RKO (cell line): ENCODE results near the gene FUCA2.

Source experiments
- DNase-seq: peaks from one replicate; pipeline ENCODE4 v3.0.0-alpha.2; 2016; ENCODE audit warnings: low spot score

FUCA2 gene

GRCh38 chr6:143510991-143511891, at the start of gene FUCA2:
Gene FUCA2 (minus strand): TSS chr6:143511720. CDS start chr6:143511634, 86 bp downstream.
- DNase-seq = peak; percentile 93

DNA sequence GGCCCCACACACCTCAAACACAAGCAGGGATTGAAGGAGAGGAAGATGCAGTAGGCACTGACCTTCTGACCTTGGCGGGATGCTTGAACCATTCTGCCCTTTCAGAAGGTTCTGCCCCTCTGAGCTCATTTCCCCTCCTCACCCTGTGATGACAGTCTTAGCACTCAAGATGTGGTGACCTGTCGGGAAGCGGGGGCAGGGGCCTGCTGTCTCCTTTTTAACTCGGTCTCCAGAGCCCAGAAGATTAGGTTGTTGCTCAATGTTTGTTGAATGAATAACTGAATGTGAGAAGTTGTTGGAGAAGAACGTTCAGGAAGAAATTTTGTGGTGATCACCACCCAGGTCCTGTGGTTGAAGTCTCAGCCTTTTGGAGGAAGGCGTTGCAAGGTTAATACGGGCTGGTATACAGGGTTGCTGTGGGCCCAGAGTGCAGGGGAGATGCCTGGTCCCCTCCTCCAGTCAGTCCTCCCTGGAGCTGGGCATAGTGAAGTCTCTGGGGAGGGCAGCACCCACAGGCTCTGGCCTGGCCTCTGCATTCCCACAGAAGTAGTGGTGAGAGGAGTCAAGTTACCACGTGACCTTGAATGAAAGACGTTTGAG, 49.7 kb upstream of the FUCA2 start:
- DNase-seq = no peak

- no peak for DNase-seq
Observed at GRCh38 chr6:143559051-143559660, 47.6 kb upstream of the FUCA2 start.

DNA sequence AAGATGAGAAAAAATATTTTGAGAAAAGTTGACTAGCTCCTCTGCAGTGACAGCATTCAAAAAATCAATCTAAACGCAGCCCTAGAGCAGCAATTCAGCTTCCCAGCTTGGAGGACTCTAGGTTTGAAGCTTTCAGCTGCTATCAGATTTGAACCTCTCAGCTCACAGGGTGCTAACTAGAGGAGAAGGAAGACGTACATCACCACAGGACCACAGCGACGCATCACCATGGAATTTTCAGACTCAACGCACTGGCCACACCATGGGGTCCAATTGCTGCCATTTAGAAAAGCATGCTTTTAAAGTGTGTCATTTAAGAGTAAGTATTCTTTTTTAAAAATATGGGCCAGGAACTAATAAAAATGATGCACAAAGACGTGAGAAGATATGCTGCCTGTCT, 45.0 kb upstream of the FUCA2 start:
- peak; percentile 11 for DNase-seq

GRCh38 chr6:143555582-143555981, 44.1 kb upstream of the FUCA2 start:
- no peak for DNase-seq

- DNase-seq = no peak
Observed at GRCh38 chr6:143555071-143555492, 43.6 kb upstream of the FUCA2 start.

GRCh38 chr6:143553337-143553736, 41.8 kb upstream of the FUCA2 start:
- no peak for DNase-seq

- DNase-seq = no peak
Observed at GRCh38 chr6:143549949-143550268, 38.4 kb upstream of the FUCA2 start.

- DNase-seq = no peak
Observed at GRCh38 chr6:143549221-143549948, 37.9 kb upstream of the FUCA2 start.

DNA sequence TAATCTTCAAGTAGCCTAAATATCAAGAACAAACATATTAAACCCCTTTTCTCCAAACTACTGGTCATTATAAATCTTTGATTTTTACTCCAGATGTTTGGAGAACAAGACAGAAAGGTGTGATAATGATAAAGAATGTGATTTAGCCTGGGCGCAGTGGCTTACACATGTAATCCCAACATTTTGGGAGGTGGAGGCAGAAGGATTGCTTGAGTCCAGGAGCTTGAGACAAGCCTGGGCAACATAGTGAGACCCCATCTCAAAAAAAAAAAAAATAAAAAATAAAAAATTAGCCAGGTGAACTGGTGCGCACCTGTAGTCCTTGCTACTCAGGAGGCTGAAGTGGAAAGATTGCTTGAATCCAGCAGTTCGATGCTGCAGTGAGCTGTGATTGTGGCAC, 35.1 kb upstream of the FUCA2 start:
- no peak for DNase-seq

GRCh38 chr6:143545976-143546547, 34.5 kb upstream of the FUCA2 start:
- DNase-seq = no peak

GRCh38 chr6:143545165-143545564, 33.6 kb upstream of the FUCA2 start:
- DNase-seq = no peak

DNA sequence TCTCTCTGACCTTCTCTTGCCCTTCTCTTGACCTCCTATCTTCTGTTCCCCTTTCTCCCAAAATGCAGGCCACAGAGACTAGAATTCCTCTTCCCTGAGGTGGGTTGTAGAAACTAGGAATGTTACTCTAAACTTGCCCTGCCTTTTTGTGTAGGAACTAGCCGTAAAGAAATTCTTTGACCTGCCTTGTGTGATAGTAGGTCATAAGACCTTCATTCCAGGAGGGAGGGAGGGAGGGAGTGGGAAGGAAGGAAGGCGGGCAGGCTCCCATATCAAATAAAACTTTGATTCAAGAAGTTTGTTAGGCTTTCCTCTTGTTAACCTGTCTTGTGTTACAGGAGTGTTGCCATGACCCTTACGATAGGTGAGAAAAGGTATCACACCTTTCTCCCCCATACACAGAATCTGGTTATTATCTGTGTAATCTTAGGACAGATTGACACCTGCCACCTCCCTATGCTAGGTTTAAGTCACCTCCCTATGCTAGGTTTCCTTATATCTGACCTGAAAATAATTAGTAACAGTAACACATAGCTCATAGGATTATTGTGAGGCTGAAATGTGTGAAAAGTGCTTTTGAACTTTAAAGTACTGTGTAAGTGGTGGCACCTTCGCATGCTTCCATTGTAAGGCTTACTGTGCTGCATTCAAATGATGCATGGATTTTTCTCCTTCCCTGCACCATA, 32.6 kb upstream of the FUCA2 start:
- DNase-seq = no peak

GRCh38 chr6:143543435-143543834, 31.9 kb upstream of the FUCA2 start:
- no peak for DNase-seq

DNA sequence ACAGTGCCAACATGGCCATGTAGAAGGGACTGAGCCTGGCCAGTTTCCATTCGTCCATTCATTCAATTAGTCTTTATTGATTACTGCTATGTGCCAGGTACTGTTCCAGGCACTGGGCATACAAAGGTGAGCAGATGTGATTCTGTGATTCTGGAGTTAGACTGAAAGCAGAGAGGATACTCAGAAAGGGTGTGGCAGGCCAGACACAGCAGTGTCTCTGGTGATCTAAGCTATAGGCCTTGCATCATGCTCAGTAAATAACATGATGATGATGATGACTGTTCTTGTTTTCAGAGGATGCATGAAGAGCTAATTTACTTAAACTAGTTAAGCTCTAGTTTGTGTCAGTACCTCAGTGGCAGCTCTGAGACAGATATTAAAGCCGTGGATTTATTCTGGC, 31.4 kb upstream of the FUCA2 start:
- peak; percentile 15 for DNase-seq

GRCh38 chr6:143540192-143540591, 28.7 kb upstream of the FUCA2 start:
- DNase-seq = no peak

DNA sequence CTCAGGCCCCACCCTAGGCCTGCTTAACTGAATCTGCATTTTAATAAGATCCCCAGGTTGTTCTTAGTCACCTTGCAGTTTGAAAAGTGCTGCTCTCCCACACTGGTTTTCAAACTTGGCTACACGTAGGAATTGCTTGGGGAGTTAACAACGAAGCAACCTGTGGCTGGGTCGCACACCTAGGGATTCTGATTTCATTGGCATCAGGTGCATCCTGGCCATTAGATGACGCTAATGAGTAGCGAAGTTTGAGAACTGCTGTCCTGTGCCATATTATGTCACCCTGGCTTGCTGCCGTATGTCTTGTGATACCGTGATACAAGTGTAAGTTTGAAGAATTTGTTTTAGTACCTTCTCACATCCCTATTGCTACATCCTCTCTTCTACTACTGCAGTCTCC, 28.2 kb upstream of the FUCA2 start:
- no peak for DNase-seq

DNA sequence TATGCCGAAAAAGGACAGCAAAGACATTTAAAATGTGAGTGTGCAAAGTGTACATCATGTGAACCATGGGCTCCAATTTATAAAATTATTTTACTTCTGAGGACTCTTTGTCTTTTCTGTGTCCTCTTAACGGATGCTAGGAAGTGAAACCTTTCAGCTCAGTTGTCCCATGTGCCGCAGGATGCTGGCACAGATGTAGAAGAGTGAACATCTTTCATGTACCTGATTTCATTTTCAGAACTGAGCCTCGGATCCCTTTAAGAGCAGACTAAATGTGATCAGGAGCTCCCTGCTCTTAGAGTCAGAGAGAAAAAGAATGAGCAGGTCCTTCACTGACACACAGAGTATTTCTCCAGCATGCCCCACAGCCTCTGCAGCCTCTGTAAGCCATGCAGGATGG, 27.6 kb upstream of the FUCA2 start:
- no peak for DNase-seq

GRCh38 chr6:143538374-143538773, 26.9 kb upstream of the FUCA2 start:
- no peak for DNase-seq

- DNase-seq = peak; percentile 71
Observed at GRCh38 chr6:143536866-143537691, 25.6 kb upstream of the FUCA2 start.

DNA sequence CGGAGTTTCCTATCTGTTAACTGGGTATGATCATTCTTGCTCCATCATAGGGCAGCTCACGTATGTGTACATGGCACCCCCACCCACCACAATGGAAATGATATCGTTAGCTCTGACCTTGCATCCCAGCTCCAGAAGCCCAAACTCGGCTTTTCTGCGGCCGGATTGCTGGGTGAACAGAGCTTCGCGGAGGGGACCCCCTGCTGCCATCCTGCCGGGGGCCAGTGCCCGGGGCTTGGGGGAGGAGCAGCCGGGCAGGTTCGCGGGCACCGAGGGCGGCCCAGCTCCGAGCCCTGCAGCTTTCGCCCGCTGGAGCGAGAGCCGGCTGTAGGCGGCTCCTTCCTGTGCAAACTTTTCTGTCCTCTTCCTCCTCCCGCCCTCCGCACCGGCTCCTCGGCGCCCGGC, 24.9 kb upstream of the FUCA2 start:
- DNase-seq = peak; percentile 57
